Activated CD8-positive, alpha-beta T cell treated with anti-CD3 and anti-CD28 coated beads, Interleukin-2, amount 10 ng/mL, durations not matched to agents 7 days and 5 days (primary cell): ENCODE results near the gene KCNMA1. TPM values are rescaled to one million over a fixed set of nuclear protein-coding genes. Genes with fewer than 3 reads are reported as not detected.

ENCODE experiments used
- ATAC-seq: fragments of 150-1000 bp; cut with Tn5 transposase; one replicate; pipeline ENCODE4 v1.10.0; 2021; ENCODE audit warnings: moderate library complexity
- CTCF ChIA-PET: fragments of 350-600 bp; sonication (Branson Sonifier 250); formaldehyde crosslinking; loops from one replicate; lab custom pipeline; 2021; ENCODE audit warnings: antibody characterized with exemption; lab: Charles Lee
- POLR2A ChIA-PET: fragments of 350-600 bp; sonication (Branson Sonifier 250); formaldehyde crosslinking; loops from one replicate; lab custom pipeline; 2021; ENCODE audit warnings: antibody characterized with exemption; lab: Charles Lee
- DNase-seq: peaks from one replicate; pipeline ENCODE4 v3.0.0-alpha.2; 2020
- H3K27ac Mint-ChIP-seq: one replicate; pipeline ENCODE4 v1.8.0; 2021; ENCODE audit warnings: mild to moderate bottlenecking, mixed read lengths
- H3K27me3 Mint-ChIP-seq: one replicate; pipeline ENCODE4 v1.8.0; 2021; ENCODE audit warnings: low read depth, mixed read lengths
- H3K36me3 Mint-ChIP-seq: one replicate; pipeline ENCODE4 v1.8.0; 2021; ENCODE audit warnings: low read depth, mixed read lengths
- H3K4me1 Mint-ChIP-seq: one replicate; pipeline ENCODE4 v1.8.0; 2021; ENCODE audit warnings: low read depth, mixed read lengths
- H3K4me3 Mint-ChIP-seq: one replicate; pipeline ENCODE4 v1.8.0; 2021; ENCODE audit warnings: mild to moderate bottlenecking, mixed read lengths
- H3K9me3 Mint-ChIP-seq: one replicate; pipeline ENCODE4 v1.8.0; 2022; ENCODE audit warnings: mixed read lengths; ENCODE audit not compliant: insufficient read depth
- total RNA-seq, 2 experiments: library from RNA; stranded (reverse); gene quantifications; one replicate each; pipeline ENCODE4 v1.2.3, GENCODE V29; 2021

KCNMA1 gene
- total RNA-seq, 2 experiments from 2014 or later, result 0.16 TPM

- CTCF ChIA-PET, result no interaction called here
- ATAC-seq, result no peak
- Mint-ChIP-seq H3K36me3 (no peaks in the 10 kb centered on the region), H3K4me1 (no peaks in the 10 kb centered on the region), H3K27me3 (peaks cover 5% of the 10 kb centered on the region), H3K4me3 (no peak overlapping the region), H3K27ac (no peak overlapping the region), H3K9me3 (no peaks in the 10 kb centered on the region)
- POLR2A ChIA-PET, result no interaction called here
- DNase-seq, result no peak
Observed at GRCh38 chr10:77120666-77121376, 516.8 kb downstream of the KCNMA1 start.

- ATAC-seq (no peak), DNase-seq (no peak)
- POLR2A ChIA-PET, result no interaction called here
- H3K36me3 Mint-ChIP-seq, result no peaks in the 10 kb centered on the region
- no peaks in the 10 kb centered on the region for H3K4me1 Mint-ChIP-seq
- H3K27ac Mint-ChIP-seq, result no peak overlapping the region
- H3K27me3 Mint-ChIP-seq, result peaks cover 5% of the 10 kb centered on the region
- CTCF ChIA-PET, result no interaction called here
- H3K4me3 Mint-ChIP-seq, result no peak overlapping the region
- H3K9me3 Mint-ChIP-seq, result no peaks in the 10 kb centered on the region
Observed at GRCh38 chr10:77120012-77120411, 517.6 kb downstream of the KCNMA1 start.

- Mint-ChIP-seq H3K9me3 (no peaks in the 10 kb centered on the region), H3K27ac (no peak overlapping the region), H3K4me3 (no peak overlapping the region), H3K36me3 (no peaks in the 10 kb centered on the region), H3K4me1 (no peaks in the 10 kb centered on the region), H3K27me3 (peaks cover 5% of the 10 kb centered on the region)
- ChIA-PET POLR2A (no interaction called here), CTCF (no interaction called here)
- DNase-seq, result no peak
- no peak for ATAC-seq
Observed at GRCh38 chr10:77118603-77119282, 518.9 kb downstream of the KCNMA1 start.

- no peak overlapping the region for H3K4me3 Mint-ChIP-seq
Observed at GRCh38 chr10:77117501-77117900, 520.1 kb downstream of the KCNMA1 start.

GRCh38 chr10:77116904-77117303 lies 520.7 kb downstream of the KCNMA1 start:
- Mint-ChIP-seq H3K27me3 (peaks cover 5% of the 10 kb centered on the region), H3K4me1 (no peaks in the 10 kb centered on the region), H3K9me3 (no peaks in the 10 kb centered on the region), H3K27ac (no peak overlapping the region), H3K36me3 (no peaks in the 10 kb centered on the region), H3K4me3 (no peak overlapping the region)
- DNase-seq (no peak), ATAC-seq (no peak)
- ChIA-PET CTCF (interaction anchor here (1.3 kb wide), 1 partner anchor 82 kb away, joined by 3 read pairs; no protein-coding TSS in a partner anchor), POLR2A (no interaction called here)

More at GRCh38 chr10:77117501-77117900, 520.1 kb downstream of the KCNMA1 start:
- Mint-ChIP-seq H3K36me3 (no peaks in the 10 kb centered on the region), H3K9me3 (no peaks in the 10 kb centered on the region), H3K4me1 (no peaks in the 10 kb centered on the region), H3K27me3 (peaks cover 5% of the 10 kb centered on the region), H3K27ac (no peak overlapping the region)
- DNase-seq (no peak), ATAC-seq (no peak)
- CTCF ChIA-PET, result no interaction called here
- POLR2A ChIA-PET, result no interaction called here

GRCh38 chr10:77114181-77114821 lies 523.3 kb downstream of the KCNMA1 start:
- ATAC-seq (no peak), DNase-seq (no peak)
- CTCF ChIA-PET, result interaction anchor here (1.0 kb wide), 1 partner anchor 12 kb away, joined by 3 read pairs; no protein-coding TSS in a partner anchor
- Mint-ChIP-seq H3K27ac (no peak overlapping the region), H3K36me3 (no peaks in the 10 kb centered on the region), H3K4me1 (no peaks in the 10 kb centered on the region), H3K27me3 (peaks cover 5% of the 10 kb centered on the region), H3K4me3 (no peak overlapping the region), H3K9me3 (no peaks in the 10 kb centered on the region)
- POLR2A ChIA-PET, result no interaction called here

GRCh38 chr10:77111611-77112550 lies 525.7 kb downstream of the KCNMA1 start:
- ChIA-PET CTCF (no interaction called here), POLR2A (no interaction called here)
- H3K27ac Mint-ChIP-seq, result no peak overlapping the region
- H3K4me3 Mint-ChIP-seq, result no peak overlapping the region
- ATAC-seq (no peak), DNase-seq (peak; percentile 32)
- H3K36me3 Mint-ChIP-seq, result no peaks in the 10 kb centered on the region
- no peaks in the 10 kb centered on the region for H3K4me1 Mint-ChIP-seq
- peaks cover 3% of the 10 kb centered on the region for H3K27me3 Mint-ChIP-seq
- H3K9me3 Mint-ChIP-seq, result no peaks in the 10 kb centered on the region

- Mint-ChIP-seq H3K9me3 (no peaks in the 10 kb centered on the region), H3K4me3 (no peak overlapping the region)
Observed at GRCh38 chr10:77110757-77111156, 526.9 kb downstream of the KCNMA1 start.

GRCh38 chr10:77109351-77109994 lies 528.1 kb downstream of the KCNMA1 start:
- ATAC-seq (no peak), DNase-seq (no peak)
- Mint-ChIP-seq H3K27ac (no peak overlapping the region), H3K36me3 (no peaks in the 10 kb centered on the region), H3K9me3 (no peaks in the 10 kb centered on the region), H3K27me3 (no peaks in the 10 kb centered on the region), H3K4me1 (no peaks in the 10 kb centered on the region), H3K4me3 (no peak overlapping the region)
- ChIA-PET POLR2A (interaction anchor here (0.6 kb wide), 1 partner anchor 21 kb away, joined by 3 read pairs; no protein-coding TSS in a partner anchor), CTCF (no interaction called here)

More at GRCh38 chr10:77110757-77111156, 526.9 kb downstream of the KCNMA1 start:
- ATAC-seq (no peak), DNase-seq (no peak)
- ChIA-PET POLR2A (no interaction called here), CTCF (interaction anchor here (1.1 kb wide), 1 partner anchor 126 kb away, joined by 3 read pairs; no protein-coding TSS in a partner anchor)
- Mint-ChIP-seq H3K27ac (no peak overlapping the region), H3K27me3 (no peaks in the 10 kb centered on the region), H3K36me3 (no peaks in the 10 kb centered on the region), H3K4me1 (no peaks in the 10 kb centered on the region)

GRCh38 chr10:77106676-77107075 lies 530.9 kb downstream of the KCNMA1 start:
- ChIA-PET CTCF (no interaction called here), POLR2A (no interaction called here)
- Mint-ChIP-seq H3K4me3 (no peak overlapping the region), H3K4me1 (no peaks in the 10 kb centered on the region), H3K27me3 (no peaks in the 10 kb centered on the region), H3K36me3 (no peaks in the 10 kb centered on the region), H3K9me3 (no peaks in the 10 kb centered on the region), H3K27ac (no peak overlapping the region)
- ATAC-seq, result no peak
- no peak for DNase-seq

GRCh38 chr10:77105761-77106221 lies 531.8 kb downstream of the KCNMA1 start:
- ChIA-PET CTCF (no interaction called here), POLR2A (no interaction called here)
- Mint-ChIP-seq H3K27me3 (no peaks in the 10 kb centered on the region), H3K36me3 (no peaks in the 10 kb centered on the region), H3K4me1 (no peaks in the 10 kb centered on the region), H3K27ac (no peak overlapping the region), H3K9me3 (no peaks in the 10 kb centered on the region), H3K4me3 (no peak overlapping the region)
- DNase-seq, result no peak
- no peak for ATAC-seq
